NCI-H2107 (cell line): ENCODE data around the gene TSEN15.

Source experiments
- DNase-seq: peaks from one replicate; lab custom pipeline; 2025; lab: John Stamatoyannopoulos, UW

The TSEN15 gene

GRCh38 chr1:184101571-184101970 lies 50.0 kb downstream of the TSEN15 start:
- DNase-seq: no peak

- DNase-seq: no peak
Observed at GRCh38 chr1:184110272-184111204, 59.0 kb downstream of the TSEN15 start.

- no peak for DNase-seq
Observed at GRCh38 chr1:184112176-184112948, 60.8 kb downstream of the TSEN15 start.

GRCh38 chr1:184113251-184113650 lies 61.7 kb downstream of the TSEN15 start:
- no peak for DNase-seq

- DNase-seq: no peak
Observed at GRCh38 chr1:184114818-184115398, 63.4 kb downstream of the TSEN15 start.

- DNase-seq: no peak
Observed at GRCh38 chr1:184116287-184116686, 64.8 kb downstream of the TSEN15 start.

- no peak for DNase-seq
Observed at GRCh38 chr1:184118046-184118445, 66.5 kb downstream of the TSEN15 start.
